GM21786 (cell line): ENCODE data around the gene GTF3C1.

Experiments used
- ATAC-seq: cut with Tn5 transposase; IDR thresholded peaks from one replicate; pipeline ENCODE4 v1.9.1; 2021; ENCODE audit not compliant: unreplicated experiment

Gene GTF3C1

DNA sequence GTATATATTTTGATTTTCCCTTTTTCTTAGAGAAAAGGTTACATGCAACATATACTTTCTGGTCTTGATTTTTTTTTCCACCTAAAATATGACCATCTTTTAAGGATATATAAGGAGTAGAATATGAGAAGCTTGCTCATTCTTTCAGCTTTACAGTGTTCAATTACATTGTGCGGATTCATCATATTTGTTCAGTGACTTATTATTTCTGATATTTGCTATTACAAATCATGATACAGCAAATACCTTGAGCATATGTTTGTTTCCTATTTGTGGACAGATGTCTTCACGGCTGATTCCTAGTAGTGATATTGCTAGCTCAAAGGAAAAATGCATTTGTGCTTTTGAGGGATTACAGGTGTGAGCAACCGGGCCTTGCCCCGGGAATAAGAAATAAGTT, 18.4 kb upstream of the GTF3C1 start:
- ATAC-seq, result no peak

DNA sequence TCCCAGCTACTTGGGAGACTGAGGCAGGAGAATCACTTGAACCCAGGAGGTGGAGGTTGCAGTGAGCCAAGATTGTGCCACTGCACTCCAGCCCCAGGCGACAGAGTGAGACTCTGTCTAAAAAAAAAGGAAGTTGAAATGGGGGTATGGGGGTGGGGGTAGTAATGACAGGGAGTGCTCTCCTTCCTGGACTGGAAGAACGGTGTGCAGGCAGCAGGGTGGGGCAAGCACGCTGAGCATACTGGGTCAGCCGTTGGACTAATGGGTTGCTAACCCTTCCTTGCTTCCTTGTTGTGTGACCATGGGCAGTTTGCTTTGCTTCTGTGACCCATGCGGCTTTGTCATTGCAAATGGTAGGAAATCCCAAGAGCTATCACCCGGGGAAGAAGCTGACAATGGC, 16.7 kb upstream of the GTF3C1 start:
- no peak for ATAC-seq

DNA sequence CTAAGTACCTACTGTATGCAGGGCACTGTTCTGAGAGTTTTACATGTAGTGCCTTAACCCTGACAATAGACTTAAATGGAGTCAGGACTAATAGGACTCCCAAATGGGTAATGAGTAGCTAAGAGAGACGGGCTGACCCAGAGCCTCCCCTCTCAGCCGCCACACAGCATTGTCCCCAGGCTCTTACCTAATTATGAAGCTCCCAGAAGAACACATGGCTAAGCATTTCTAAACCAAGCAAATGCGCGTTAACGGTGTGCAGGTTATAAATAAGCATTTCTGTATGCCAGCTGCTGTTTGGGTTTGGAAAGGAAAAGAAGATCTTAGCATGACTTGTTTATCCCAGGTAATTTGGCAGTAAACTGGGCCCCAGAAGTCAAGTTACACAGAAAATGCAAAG, 14.5 kb upstream of the GTF3C1 start:
- no peak for ATAC-seq

DNA sequence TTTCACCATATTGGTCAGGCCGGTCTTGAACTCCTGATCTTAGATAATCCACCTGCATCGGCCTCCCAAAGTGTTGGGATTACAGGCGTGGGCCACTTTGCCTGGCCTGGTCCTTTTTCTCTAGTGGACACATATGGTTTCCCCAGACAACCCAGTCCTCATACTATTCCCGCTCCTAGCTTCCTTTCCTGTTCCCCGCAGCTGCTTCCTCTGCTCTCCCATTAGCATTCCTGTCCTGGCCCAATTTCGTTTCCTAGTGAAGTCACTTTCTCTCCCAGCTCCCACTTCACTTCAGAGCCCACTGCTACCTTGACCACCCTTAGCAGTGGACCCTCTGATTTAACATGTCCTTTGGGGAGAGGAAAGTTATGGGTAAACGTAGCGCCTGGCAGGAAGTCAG, 11.5 kb upstream of the GTF3C1 start:
- ATAC-seq, result no peak

DNA sequence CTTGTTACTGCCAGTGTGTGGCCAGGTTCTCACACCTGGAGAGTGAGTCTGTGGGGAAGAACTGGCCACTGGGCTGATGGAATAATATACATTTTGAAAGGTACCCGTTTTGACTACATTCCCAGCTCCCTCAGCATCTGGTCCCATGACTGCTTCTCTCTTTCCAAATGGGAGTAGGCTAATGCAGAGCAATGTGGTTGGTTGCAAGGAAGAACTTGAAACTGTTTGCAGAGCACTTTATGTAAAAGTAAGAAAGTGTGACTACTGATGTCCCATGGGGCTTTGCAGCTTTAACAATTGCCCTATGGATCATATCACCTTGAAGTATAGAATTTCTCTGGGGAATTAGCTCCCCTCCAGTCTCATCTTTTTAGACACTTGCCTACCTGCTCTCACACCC, 9.2 kb upstream of the GTF3C1 start:
- ATAC-seq, result no peak

DNA sequence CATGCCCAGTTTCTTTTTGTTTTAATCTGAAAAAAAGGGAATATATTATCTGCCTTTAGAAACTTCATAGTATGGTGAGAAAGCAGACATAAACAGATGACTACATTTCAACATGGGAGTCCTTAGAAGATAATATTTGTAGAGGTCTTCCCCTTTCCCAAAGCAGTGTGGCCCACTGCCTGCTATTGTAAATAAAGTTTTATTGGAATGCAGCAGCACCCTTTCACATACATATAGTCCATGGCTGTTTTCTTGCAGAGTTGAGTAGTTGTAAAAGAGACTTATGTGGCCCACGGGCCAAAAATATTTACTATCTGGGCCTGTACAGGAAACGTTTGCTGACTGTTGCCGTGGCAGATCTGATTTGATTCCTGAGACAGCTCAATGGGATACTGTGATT, 8.7 kb upstream of the GTF3C1 start:
- ATAC-seq, result no peak

DNA sequence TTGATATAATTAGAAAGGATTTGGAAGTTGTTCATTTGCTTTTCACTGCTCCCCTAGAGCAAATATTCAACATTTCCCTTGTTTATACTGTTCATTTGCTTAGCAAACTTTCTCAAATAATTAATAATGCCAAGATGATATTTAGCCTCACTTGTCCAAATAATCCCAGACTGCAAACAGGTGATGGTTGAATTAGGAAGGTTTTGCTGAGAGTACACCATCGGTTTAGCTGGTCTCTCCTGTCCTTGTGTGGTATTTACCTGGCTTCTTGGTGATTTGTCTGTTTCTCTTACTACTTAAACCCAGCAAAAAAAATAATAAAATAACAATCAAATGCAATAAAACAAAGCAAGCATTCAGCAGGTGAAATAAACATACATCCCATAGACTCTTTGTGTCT, 6.8 kb upstream of the GTF3C1 start:
- no peak for ATAC-seq

DNA sequence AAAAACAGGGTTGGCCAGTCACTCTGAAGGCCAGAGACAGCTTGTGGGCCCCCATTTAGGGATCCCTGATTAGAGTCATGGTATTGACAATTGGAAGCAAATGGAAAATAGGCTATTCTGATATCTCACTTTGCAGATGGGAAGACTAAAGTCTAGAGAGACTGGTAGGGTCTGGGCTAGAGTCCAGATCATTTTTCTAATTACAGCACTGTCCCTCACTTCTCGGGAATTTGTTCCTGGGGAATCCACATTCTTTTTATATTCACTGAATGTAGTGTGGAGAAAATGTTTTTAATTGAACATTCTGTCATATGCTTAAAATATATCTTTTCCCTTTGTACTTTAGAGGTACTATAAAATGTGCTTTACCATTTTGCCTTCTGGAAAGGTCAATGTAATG, 1.3 kb upstream of the GTF3C1 start:
- ATAC-seq, result no peak

DNA sequence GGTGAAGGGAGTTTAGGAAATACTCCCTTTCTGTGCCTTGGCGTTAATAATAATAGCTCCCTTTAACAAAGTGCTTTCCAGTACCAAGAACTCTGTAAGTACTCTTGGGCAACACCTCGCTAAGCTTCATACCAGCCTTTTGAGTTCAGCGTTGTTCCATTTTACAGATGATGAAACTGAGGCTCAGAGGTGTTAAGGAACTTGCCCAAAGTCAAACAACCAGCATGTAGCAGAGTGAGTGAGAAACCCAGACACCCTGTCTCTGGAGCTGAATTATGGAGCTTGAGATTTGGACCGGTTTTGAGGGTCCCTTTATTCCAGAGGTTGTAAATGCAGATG, 838 bp upstream of the GTF3C1 start:
- ATAC-seq, result no peak

DNA sequence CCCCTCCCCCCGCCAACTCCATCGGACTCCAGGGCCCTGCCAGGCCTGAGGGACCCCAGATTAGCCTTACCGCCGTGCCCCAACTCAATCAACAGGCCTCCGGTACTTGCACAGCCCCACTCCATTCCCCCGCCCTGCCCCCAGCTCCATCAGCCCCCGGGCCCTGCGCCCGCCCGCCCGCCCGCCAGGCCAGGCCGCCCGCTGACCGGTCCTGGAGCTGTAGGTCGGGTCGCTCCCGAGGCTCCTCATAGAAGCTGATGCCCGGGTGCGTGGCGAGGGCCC, 308 bp downstream of the GTF3C1 start:
- ATAC-seq, result peak; percentile 33

DNA sequence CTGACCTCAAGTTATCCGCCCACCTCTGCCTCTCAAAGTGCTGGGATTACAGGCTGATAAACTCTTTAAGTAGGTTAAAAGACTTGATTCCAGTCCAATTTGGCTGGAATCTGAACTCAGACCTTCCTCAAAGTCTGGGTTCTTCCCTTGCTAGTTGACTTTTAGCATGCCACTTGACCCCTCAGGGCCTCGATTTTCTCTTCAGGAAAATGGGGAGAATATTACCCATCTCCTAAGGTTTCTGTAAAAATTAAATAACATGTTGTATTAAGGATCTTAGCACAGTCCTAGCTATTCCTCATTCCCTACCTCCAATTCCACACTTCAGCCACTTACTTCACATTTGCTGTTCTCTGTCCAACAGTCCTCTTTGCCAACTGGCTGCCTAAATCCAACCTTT, 1.9 kb downstream of the GTF3C1 start:
- no peak for ATAC-seq

DNA sequence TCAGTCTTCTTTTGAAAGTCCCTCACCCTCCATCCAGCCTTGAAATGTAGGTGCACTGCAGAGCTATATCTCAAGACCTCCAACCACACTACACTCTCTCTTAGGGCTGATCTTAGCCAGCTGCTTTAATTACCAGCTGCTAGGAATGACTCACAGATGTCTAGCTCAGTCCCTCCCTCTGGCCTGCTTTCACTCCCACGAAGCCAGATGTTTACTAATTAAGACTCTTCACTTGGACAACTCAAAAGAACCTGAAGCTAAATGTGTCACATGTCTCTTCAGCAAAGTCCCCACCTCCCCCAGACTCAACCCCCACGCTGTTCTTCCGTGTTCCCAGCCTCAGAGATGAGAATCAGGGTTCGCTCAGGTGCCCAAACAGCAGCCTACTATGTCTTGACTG, 2.6 kb downstream of the GTF3C1 start:
- no peak for ATAC-seq

DNA sequence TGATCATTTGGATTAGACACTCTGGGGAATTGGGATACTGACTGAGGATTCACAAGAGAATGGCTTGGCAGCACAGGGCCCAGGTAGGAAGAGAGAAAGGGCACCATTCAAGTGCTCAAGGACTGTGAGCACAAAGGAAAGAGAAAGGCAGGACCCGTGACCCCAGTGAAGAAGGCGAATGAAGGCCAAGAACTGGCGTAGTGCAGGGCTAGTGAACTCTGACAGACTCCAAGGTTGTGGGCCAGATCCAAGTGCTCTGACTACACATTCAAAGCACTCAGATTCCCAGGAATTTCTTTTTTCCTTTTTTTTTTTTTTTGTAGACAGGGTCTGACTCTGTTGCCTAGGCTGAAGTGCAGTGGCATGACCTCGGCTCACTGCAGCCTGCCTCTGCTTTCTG, 5.0 kb downstream of the GTF3C1 start:
- ATAC-seq, result no peak

DNA sequence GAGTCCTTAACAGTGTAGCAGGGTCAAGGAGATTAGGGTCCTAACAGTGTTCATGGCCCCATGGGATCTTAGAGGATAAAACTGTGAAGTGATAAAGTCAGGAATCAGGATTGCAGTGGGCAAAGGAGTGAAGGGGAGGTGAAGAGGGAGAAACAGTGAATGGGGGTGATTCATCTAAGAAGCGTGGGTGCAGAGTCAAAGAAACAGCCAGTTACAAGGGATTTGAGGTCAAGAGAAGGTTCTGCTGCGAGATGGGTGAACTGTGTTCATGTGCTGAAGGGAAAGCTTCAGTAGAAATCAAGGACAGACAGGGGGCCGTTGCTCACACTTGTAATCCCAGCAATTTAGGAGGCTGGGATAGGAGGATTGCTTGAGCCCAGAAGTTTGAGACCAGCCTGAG, 5.9 kb downstream of the GTF3C1 start:
- ATAC-seq, result no peak

DNA sequence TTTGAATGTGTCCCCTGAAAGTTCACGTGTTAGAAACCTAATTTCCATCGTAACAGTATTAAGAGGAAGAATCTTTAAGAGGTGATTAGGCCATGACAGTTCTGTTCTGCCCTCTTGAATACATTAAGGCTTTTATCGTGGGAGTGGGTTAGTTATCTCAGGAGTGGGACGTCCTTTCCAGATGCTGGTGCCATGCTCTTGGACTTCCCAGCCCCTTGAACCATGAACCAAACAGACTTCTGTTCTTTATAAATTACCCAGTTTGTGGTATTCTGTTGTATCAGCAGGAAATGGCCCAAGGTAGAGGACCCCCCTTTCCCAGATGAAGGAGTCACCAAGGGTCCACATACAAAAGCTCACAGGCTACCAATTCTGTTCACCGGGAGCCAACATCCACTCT, 10.1 kb downstream of the GTF3C1 start:
- no peak for ATAC-seq

DNA sequence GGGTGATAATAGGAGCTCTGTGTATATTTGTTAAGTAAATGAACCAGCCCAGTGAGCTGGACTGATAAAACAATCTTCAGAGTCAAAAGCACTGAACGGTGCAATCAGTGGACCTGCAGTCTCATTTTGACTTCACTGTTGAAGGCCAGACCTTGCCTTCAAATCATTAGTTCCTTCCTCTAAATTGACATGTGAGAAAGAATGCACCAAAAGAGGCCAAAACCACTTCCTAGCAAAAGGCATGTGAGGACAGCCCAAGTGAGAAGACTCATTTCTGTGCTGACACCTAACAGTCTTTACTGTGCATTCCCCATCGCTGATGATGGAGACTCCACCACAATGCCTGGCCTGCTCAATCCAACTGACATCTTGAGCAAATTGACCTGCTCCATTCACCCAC, 10.6 kb downstream of the GTF3C1 start:
- no peak for ATAC-seq

DNA sequence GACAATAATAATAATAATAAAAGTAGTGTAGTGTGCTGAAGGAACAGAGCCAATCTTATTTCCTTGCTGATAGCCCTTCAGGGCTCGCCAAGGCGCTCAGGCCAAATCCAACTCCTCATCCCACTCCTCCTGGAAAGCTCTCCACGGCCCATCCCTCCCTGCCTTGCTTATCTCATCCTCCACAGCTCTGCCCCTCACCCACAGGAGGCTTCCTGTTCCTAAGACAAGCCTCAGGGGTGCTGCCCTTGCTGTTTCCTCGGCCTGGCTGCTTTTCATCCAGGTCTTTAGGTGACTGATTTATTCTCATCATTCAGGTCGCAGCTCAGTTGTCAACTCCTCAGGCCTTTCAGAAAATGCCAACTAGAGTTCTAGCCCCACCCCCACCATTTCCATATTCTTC, 11.2 kb downstream of the GTF3C1 start:
- no peak for ATAC-seq

DNA sequence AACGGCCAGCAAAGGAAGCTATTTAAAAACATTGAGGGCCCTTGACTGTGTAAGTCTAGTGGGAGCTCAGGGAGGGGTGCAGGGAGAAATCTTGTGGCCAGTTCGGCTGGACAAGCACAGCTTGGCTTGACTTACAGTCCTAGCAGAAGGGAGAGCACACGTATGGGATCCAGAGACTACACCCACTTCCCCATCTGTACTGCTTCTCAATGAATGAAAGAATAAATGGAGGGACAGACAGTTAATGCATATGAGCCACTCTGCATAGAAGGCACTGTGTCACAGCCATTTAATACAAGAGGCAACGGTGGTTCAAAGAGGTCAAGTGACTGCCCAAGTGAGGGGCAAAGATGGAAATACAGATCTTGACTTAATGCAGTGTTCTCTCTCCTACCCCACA, 15.5 kb downstream of the GTF3C1 start:
- ATAC-seq, result no peak

DNA sequence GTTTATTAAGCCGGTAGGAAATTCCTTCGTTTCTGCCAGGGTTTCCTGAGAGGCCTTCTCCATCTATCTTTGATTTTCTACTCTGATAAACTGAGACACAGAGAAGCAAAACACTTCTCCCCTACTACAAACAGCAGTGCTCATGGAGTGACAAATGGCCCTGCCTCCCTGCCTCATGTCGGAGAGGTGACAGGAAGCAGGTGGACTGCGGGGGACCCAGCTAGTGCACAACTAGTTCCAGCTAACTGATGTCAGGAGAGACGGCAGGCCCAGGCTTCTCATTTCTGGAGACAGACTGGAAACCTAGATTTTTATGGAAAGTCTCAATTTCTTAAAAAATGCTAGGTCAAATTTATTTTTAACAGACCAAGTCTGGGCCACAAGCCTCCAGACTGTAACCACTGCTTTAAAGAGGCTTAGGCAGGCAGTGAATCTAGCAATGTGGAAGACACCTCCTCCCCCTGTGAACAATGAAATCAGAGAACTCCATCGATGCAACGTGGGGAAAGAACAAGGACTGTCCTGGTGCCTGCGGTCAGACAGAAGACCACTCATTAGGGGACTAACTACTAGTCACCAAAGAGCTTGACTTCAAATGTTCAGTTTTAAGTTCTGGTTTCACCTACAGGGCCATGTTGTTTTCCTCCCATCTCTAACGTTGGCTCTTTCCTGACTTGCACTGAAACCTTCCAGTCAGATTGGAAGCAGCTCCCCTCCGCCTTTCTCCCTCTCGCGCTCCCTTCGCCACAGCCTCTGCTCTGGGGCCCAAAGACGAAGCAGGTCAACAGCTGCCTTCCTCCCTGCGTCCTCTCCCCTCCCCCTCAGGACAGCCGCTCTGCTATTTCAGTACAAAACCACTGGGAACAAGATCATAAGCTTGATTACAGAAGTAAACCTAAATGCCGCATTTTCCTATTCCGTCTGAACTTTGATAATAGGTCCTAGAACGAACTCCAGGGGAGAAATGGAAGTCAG, 17.6 kb downstream of the GTF3C1 start:
- no peak for ATAC-seq

DNA sequence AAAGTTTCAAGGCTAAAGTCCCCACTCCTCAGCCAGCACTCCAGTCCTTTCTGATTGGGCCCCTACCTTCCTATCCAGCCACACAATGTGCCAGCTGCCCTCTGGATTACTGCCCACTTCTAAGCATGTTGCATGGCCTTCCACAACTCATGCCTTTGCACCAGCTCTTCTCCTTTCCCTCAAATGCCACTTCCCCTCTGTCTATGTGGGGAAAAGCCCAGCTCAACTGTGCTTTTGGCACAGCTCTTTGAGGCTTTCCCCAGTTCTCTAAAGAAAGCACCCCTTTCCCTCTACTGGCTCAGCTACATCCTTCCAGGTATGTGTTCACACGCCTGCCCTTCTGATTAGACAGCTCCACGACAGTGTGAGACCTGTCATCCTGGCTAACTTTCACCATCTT, 18.5 kb downstream of the GTF3C1 start:
- no peak for ATAC-seq

DNA sequence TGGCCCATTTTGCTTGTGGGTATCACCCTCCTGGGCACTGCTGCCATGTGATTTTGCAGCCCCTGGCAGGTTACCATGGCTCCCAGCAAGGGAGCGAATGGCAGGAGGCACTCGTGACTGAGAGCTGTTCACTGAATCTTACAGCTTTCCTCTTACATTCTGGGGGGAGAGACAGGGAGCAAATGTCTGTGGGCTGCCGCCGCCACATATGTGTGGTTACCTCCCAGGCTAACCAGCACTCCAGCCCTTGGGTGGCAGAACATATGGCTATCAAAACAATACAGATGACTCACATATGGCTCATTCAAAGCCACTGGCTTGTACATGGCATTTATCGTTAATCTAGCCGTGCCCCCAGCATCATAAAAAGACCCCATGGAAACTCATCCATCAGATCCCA, 19.8 kb downstream of the GTF3C1 start:
- ATAC-seq, result no peak

DNA sequence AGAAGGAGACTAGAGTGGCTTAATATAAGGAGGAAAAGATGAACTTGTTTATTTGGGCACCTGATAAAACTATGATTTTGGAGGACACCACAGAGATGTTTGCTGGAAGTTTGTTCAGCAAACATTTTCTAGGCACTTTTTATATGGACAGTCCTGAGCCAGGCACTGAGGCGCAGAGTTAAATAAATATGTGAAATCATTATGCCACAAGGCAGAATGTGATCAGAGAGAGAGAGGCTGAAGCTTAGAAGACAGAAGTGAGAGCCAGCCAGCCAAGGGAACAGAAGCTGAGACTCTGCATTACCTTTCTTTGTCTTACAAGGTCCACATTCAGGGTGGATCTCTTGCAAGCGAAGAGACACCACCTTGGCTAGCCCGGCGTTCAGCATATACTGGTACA, 21.4 kb downstream of the GTF3C1 start:
- ATAC-seq, result no peak

DNA sequence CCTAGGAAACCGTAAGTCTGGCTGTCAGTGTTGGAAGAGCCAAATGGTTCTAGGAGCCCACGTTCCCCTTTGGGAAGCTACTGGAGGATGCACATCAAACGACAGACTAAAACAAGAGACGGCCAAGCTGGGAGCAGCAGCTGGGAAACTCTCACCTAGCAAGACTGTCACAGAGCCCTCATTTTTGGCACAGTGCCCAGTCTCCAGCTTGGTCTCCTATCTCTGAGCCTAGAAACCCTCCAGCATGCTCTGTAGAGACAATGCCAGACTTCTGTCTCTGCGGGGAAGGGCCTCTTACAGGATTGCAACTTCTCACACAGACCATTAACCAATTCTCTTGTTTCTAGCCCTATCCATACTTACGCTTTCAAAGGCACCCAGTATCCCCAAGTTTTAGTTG, 23.5 kb downstream of the GTF3C1 start:
- no peak for ATAC-seq
